Measurements from ENCODE around the gene CFAP46.

CFAP46 gene

DNA sequence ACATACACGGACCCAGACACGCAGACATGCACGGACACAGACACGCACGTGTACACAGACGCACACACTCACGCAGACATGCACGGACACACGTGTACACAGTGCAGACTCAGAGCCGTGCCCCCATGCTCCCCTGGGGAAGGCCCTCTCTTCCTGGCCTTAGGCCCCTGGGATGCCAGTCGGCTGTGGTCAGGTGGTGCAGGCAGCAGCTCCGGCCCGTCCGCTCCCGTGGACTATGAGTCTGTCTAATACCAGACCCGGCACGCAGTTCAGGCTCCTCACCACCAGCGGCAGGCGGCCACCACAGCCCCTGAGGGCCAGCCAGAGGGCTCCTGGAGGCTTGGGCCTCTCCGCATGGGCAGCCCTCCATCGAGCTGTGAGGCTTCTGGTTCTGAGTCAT is 104.5 kb downstream of the CFAP46 start:
- H3K27ac ChIP-seq (ENCODE audit: low read depth, low read length) = no peak overlapping the region
- H3K4me3 ChIP-seq (ENCODE audit: low read depth in 1 of 5, low read length in 5 of 5) = no peak overlapping the region
- H3K4me1 ChIP-seq (ENCODE audit: control insufficient read depth in 5 of 5, insufficient read depth in 5 of 5, low read length in 5 of 5) = peaks cover 0 to 9% (median 0%) of the 10 kb centered on the region in 5 donors
- H3K27me3 ChIP-seq (ENCODE audit: control insufficient read depth in 5 of 5, insufficient read depth in 4 of 5, low read length in 5 of 5) = peaks cover 24 to 38% (median 37%) of the 10 kb centered on the region in 5 donors
- H3K9ac ChIP-seq (ENCODE audit: low read length in 5 of 5) = no peak overlapping the region
- peaks cover 5 to 18% (median 17%) of the 10 kb centered on the region in 5 donors for H3K9me3 ChIP-seq (ENCODE audit: control insufficient read depth in 5 of 5, low read length in 5 of 5)
- H3K36me3 ChIP-seq (ENCODE audit: control insufficient read depth in 5 of 5, insufficient read depth in 5 of 5, low read length in 5 of 5) = no peaks in the 10 kb centered on the region

DNA sequence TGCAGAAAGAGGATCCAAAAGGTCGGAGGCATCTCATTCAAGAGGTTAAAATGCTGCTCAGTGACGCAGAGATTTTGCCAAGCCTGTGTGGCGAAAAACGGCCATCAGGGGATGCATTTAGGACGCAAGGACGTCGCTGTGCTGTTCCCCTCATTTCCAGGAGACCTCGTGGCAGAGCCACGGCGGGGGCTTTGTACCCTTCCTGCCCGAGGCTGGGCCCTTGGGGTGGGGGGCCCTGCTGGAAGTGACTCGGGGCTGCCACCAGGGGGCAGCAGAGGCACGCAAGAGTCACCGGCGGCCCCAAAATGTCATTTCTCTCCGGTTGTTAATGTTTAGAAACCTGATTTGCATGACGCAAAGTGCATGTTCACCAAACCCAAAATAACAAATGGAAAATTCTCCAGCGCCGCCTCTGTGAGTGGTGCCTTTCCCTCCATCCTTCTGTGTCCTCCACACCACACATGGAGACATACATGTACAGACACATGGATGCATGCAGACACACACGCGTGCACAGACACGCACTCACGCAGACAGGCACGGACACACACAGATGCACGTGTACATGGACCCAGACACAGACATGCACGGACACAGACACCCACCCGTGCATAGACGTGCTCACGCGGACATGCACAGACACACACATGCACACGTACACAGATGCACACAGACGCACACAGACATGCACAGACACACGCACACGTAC is 105.4 kb downstream of the CFAP46 start:
- H3K4me3 ChIP-seq (ENCODE audit: low read depth in 1 of 5, low read length in 5 of 5) = no peak overlapping the region
- H3K27ac ChIP-seq (ENCODE audit: low read depth, low read length) = no peak overlapping the region
- no peak overlapping the region for H3K9ac ChIP-seq (ENCODE audit: low read length in 5 of 5)
- H3K9me3 ChIP-seq (ENCODE audit: control insufficient read depth in 5 of 5, low read length in 5 of 5) = peaks cover 5 to 9% (median 8%) of the 10 kb centered on the region in 5 donors
- peaks cover 0 to 9% (median 0%) of the 10 kb centered on the region in 5 donors for H3K4me1 ChIP-seq (ENCODE audit: control insufficient read depth in 5 of 5, insufficient read depth in 5 of 5, low read length in 5 of 5)
- H3K36me3 ChIP-seq (ENCODE audit: control insufficient read depth in 5 of 5, insufficient read depth in 5 of 5, low read length in 5 of 5) = no peaks in the 10 kb centered on the region
- H3K27me3 ChIP-seq (ENCODE audit: control insufficient read depth in 5 of 5, insufficient read depth in 4 of 5, low read length in 5 of 5) = peaks cover 28 to 46% (median 39%) of the 10 kb centered on the region in 5 donors

DNA sequence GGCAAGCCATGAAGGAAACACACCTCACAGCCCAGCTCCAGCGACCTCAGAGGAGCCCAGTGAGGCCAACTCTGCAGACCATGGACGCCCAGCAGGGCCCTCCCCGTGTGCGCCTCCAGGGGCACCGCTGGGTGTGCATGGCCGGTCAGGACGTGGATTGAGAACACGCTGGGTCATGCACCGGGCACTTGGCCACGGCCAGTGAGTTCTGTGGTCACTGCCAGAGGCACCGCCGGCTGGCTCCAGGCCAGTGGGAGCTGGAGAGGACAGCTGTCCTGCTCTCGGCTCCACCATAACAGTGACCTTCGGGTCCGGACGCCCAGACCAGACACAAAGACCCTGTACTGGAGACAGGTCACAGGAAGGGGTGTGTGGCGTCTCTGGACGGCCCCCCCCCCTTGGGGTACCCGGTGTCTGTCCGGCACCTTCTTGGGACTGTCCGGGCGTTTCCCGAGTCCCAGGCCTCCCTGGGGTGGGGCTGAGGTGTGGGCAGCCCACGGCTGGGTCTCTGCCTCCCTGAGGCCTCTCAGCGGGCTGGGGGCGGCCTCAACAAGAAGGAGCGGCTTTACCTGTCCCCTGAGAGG is 106.0 kb downstream of the CFAP46 start:
- no peak overlapping the region for H3K4me3 ChIP-seq (ENCODE audit: low read depth in 1 of 5, low read length in 5 of 5)
- H3K27me3 ChIP-seq (ENCODE audit: control insufficient read depth in 5 of 5, insufficient read depth in 4 of 5, low read length in 5 of 5) = peaks cover 28 to 46% (median 38%) of the 10 kb centered on the region in 5 donors
- H3K9ac ChIP-seq (ENCODE audit: low read length in 5 of 5) = no peak overlapping the region

DNA sequence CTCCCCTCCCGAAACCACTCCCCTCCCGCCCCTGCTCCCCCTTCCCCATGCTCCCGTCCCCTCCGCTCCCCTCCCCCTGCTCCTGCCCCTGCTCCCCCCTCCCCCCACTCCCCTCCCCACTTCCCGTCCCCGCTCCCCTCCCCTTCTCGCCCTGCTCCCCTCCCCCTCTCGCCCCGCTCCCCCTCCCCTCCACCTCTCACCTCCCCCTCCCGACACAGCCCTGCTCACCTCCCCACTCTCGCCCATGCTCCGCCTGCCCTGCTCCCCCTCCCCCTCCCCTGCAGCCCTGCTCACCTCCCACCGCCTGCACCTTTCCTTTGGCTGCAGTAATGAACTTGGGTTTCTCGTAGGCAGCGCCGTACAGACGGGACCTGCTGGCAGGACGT is 106.5 kb downstream of the CFAP46 start:
- Histone ChIP-seq H3K4me1 (ENCODE audit: control insufficient read depth in 5 of 5, insufficient read depth in 5 of 5, low read length in 5 of 5) (peaks cover 0 to 9% (median 0%) of the 10 kb centered on the region in 5 donors), H3K27me3 (ENCODE audit: control insufficient read depth in 5 of 5, insufficient read depth in 4 of 5, low read length in 5 of 5) (peaks cover 28 to 46% (median 38%) of the 10 kb centered on the region in 5 donors), H3K9ac (ENCODE audit: low read length in 5 of 5) (no peak overlapping the region), H3K9me3 (ENCODE audit: control insufficient read depth in 5 of 5, low read length in 5 of 5) (no peaks in the 10 kb centered on the region), H3K4me3 (ENCODE audit: low read depth in 1 of 5, low read length in 5 of 5) (no peak overlapping the region), H3K36me3 (ENCODE audit: control insufficient read depth in 5 of 5, insufficient read depth in 5 of 5, low read length in 5 of 5) (no peaks in the 10 kb centered on the region), H3K27ac (ENCODE audit: low read depth, low read length) (no peak overlapping the region)

More for the DNA sequence above, 106.0 kb downstream of the CFAP46 start:
- Histone ChIP-seq H3K4me1 (ENCODE audit: control insufficient read depth in 5 of 5, insufficient read depth in 5 of 5, low read length in 5 of 5) (peaks cover 0 to 9% (median 0%) of the 10 kb centered on the region in 5 donors), H3K27ac (ENCODE audit: low read depth, low read length) (no peak overlapping the region), H3K36me3 (ENCODE audit: control insufficient read depth in 5 of 5, insufficient read depth in 5 of 5, low read length in 5 of 5) (no peaks in the 10 kb centered on the region), H3K9me3 (ENCODE audit: control insufficient read depth in 5 of 5, low read length in 5 of 5) (peaks cover 0 to 3% (median 1%) of the 10 kb centered on the region in 5 donors)

DNA sequence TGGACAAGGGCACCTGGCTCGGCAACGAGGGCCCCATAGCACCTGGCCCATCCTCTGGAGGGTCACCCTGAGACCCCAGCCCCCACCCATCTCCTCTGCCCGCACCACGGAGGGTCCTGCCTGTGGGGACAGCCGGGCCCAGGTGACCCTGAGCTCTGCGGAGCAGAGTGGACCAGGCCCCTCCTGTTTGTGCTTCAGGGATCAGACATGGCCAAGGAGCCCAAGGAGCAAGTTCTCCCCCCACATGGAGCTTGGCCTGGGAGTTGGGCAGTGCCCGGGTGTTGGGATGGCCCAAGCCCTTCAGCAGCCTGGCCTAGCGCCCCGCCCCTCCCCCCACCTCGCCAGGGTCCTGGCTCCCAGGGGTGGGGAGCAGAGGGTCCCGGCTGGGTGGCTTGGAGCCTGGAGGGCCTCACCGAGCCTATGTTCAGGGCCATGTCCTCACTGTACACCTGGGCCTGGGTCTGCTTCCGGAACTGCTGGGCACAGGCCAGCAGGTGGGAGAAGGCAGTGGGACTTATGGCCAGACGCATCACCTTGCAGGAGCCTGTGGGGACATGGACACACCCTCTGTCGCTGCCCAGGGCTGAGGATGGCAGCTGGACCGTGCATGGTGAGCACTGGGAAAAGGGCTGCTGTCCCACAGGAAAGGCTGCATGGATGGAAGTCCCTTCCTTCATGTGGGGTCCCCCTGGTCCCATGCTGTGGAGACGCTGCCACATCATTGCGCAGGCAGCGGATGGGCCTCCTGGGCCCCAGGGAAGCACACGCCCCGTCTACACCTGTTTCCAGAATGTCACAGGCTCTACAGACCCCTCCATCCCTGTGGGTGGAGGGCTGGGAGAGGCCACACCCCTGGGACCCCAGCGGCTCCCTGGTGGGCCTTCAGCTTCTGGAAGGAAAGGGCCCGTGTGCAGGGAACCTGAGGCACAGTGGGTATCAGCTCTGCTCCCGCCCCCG is 107.2 kb downstream of the CFAP46 start:
- H3K27me3 ChIP-seq (ENCODE audit: control insufficient read depth in 5 of 5, insufficient read depth in 4 of 5, low read length in 5 of 5) = peaks cover 28 to 46% (median 38%) of the 10 kb centered on the region in 5 donors
- no peak overlapping the region for H3K27ac ChIP-seq (ENCODE audit: low read depth, low read length)
- H3K9ac ChIP-seq (ENCODE audit: low read length in 5 of 5) = no peak overlapping the region
- H3K4me1 ChIP-seq (ENCODE audit: control insufficient read depth in 5 of 5, insufficient read depth in 5 of 5, low read length in 5 of 5) = peaks cover 0 to 9% (median 0%) of the 10 kb centered on the region in 5 donors
- H3K36me3 ChIP-seq (ENCODE audit: control insufficient read depth in 5 of 5, insufficient read depth in 5 of 5, low read length in 5 of 5) = no peaks in the 10 kb centered on the region
- no peaks in the 10 kb centered on the region for H3K9me3 ChIP-seq (ENCODE audit: control insufficient read depth in 5 of 5, low read length in 5 of 5)
- no peak overlapping the region for H3K4me3 ChIP-seq (ENCODE audit: low read depth in 1 of 5, low read length in 5 of 5)

DNA sequence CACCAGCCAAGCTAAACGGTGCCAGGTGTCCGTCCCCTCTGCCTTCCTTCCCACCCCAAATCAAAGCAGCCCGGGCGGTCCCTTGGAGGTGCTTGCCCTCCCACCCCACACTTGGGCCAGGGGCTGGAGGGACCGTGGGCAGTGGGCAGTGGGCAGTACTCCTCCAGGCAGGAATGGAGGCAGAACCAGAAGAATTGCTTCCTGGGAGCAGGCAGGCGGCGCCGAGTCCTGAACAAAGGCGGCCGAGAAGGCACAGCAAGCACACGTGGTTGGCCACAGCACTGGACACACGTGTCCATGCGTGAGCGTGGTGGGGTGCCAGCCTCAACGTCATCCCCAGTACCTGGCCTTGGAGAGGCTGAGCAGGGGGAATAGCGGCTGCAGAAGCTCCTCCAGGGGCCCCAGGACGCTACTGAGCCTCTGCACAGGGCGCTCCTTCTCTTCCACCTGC is 108.0 kb downstream of the CFAP46 start:
- Histone ChIP-seq H3K9ac (ENCODE audit: low read length in 5 of 5) (no peak overlapping the region), H3K36me3 (ENCODE audit: control insufficient read depth in 5 of 5, insufficient read depth in 5 of 5, low read length in 5 of 5) (no peaks in the 10 kb centered on the region), H3K27ac (ENCODE audit: low read depth, low read length) (no peak overlapping the region), H3K4me1 (ENCODE audit: control insufficient read depth in 5 of 5, insufficient read depth in 5 of 5, low read length in 5 of 5) (peaks cover 0 to 9% (median 0%) of the 10 kb centered on the region in 5 donors), H3K4me3 (ENCODE audit: low read depth in 1 of 5, low read length in 5 of 5) (no peak overlapping the region), H3K9me3 (ENCODE audit: control insufficient read depth in 5 of 5, low read length in 5 of 5) (no peaks in the 10 kb centered on the region), H3K27me3 (ENCODE audit: control insufficient read depth in 5 of 5, insufficient read depth in 4 of 5, low read length in 5 of 5) (peaks cover 28 to 48% (median 38%) of the 10 kb centered on the region in 5 donors)

DNA sequence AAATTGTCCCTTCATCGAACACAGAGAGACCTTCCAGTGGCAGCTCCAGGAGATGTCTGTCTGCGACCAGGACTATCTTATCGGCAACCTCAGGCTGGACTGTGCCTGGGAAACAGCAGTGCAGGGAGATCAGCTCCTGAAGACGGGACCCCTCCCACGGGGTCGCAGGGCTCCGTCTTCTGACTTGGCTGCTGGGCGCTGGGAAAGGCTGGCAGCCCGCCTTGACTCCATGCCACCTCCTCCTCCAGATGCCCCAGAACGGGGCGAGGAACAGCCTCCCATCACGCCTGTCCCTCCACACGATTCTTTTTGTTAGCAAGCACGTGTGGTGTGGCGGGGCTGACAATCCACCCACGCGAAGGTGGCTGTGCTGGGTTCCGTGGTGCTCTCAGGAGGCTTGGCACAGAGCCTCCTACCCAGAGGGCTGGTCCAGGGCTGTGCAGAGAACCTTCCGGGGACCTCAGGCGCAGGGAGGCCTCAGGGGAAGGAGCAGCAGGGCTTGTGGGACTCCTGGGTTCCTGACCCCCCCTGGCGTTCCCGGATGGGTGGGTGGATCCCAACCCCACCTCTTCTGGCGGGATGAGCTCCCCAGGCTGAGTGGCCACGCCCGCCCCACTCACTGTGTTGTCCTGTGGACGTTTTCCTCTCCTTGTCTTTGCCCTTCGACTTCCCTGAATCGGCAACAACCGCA is 108.8 kb downstream of the CFAP46 start:
- peaks cover 28 to 42% (median 38%) of the 10 kb centered on the region in 5 donors for H3K27me3 ChIP-seq (ENCODE audit: control insufficient read depth in 5 of 5, insufficient read depth in 4 of 5, low read length in 5 of 5)
- H3K9me3 ChIP-seq (ENCODE audit: control insufficient read depth in 5 of 5, low read length in 5 of 5) = no peaks in the 10 kb centered on the region

DNA sequence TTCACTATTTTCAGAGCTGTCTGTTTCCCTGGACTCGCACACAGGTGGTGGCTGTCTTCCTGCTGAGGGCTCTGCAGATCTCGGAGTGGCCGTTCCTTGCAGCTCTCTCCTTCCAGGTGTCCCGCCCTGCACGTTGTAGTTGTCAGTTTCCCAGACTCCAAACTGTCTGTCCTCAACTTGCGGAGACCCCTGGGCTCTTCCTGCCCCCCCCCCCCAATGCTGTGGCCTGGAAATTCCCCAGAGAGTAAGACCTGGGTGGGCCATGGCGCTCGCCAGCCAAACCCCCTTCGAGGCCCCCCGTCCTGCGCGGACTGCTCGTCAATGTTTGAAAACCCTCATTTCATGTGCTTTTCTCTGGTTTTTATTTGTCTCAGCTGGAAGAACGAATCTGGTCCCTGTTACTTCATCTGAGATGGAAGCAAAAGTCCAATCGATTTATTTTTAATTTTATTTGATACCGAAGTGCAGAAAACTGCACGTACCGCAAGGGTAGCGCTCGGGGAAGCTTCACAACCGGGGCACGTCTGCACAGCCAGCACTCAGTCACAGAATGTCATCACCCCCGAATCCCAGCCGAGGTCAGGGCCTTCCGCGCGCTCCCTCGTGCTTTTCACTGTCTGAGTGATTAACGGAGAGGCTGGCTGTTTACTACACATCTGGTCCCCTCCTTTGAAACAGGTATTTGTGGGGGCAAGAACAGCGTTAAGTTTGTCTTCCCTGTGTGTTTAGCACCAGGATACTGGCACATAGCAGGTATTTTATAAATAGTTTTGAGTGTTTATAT is 110.0 kb downstream of the CFAP46 start:
- H3K27ac ChIP-seq (ENCODE audit: low read depth, low read length) = no peak overlapping the region
- no peak overlapping the region for H3K9ac ChIP-seq (ENCODE audit: low read length in 5 of 5)
- no peak overlapping the region for H3K4me3 ChIP-seq (ENCODE audit: low read depth in 1 of 5, low read length in 5 of 5)
- no peaks in the 10 kb centered on the region for H3K9me3 ChIP-seq (ENCODE audit: control insufficient read depth in 5 of 5, low read length in 5 of 5)
- peaks cover 28 to 42% (median 34%) of the 10 kb centered on the region in 5 donors for H3K27me3 ChIP-seq (ENCODE audit: control insufficient read depth in 5 of 5, insufficient read depth in 4 of 5, low read length in 5 of 5)
- H3K4me1 ChIP-seq (ENCODE audit: control insufficient read depth in 5 of 5, insufficient read depth in 5 of 5, low read length in 5 of 5) = peaks cover 0 to 9% (median 0%) of the 10 kb centered on the region in 5 donors
- H3K36me3 ChIP-seq (ENCODE audit: control insufficient read depth in 5 of 5, insufficient read depth in 5 of 5, low read length in 5 of 5) = no peaks in the 10 kb centered on the region

More for the DNA sequence above, 108.8 kb downstream of the CFAP46 start:
- Histone ChIP-seq H3K4me1 (ENCODE audit: control insufficient read depth in 5 of 5, insufficient read depth in 5 of 5, low read length in 5 of 5) (peaks cover 0 to 9% (median 0%) of the 10 kb centered on the region in 5 donors), H3K27ac (ENCODE audit: low read depth, low read length) (no peak overlapping the region), H3K36me3 (ENCODE audit: control insufficient read depth in 5 of 5, insufficient read depth in 5 of 5, low read length in 5 of 5) (no peaks in the 10 kb centered on the region), H3K4me3 (ENCODE audit: low read depth in 1 of 5, low read length in 5 of 5) (no peak overlapping the region), H3K9ac (ENCODE audit: low read length in 5 of 5) (no peak overlapping the region)

DNA sequence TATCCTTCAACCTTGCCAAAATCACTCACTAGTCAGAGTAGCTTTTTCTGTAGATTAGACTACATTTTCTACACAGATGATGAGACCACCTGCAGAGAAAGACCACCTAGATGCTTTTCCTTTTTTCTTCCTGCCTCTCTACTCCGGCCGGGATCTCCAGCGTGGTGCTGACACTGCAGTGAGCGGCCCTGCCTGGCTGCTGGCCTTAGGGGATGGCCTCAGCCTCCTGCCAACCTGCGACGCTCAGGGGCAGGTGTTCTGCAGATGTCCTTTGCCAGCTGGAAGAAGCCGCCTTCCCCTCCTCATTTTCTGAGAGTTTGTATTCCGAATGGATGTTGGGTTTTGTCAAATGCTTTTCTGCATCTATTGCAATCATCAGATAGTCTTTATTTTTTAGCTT is 113.0 kb downstream of the CFAP46 start:
- Histone ChIP-seq H3K27ac (ENCODE audit: low read depth, low read length) (no peak overlapping the region), H3K9me3 (ENCODE audit: control insufficient read depth in 5 of 5, low read length in 5 of 5) (no peaks in the 10 kb centered on the region), H3K9ac (ENCODE audit: low read length in 5 of 5) (no peak overlapping the region), H3K27me3 (ENCODE audit: control insufficient read depth in 5 of 5, insufficient read depth in 4 of 5, low read length in 5 of 5) (peaks cover 14 to 27% (median 18%) of the 10 kb centered on the region in 5 donors), H3K4me1 (ENCODE audit: control insufficient read depth in 5 of 5, insufficient read depth in 5 of 5, low read length in 5 of 5) (no peaks in the 10 kb centered on the region), H3K4me3 (ENCODE audit: low read depth in 1 of 5, low read length in 5 of 5) (no peak overlapping the region), H3K36me3 (ENCODE audit: control insufficient read depth in 5 of 5, insufficient read depth in 5 of 5, low read length in 5 of 5) (no peaks in the 10 kb centered on the region)

Data from subcutaneous abdominal adipose tissue (tissue), 5 donors.